GM23248 (cell line): ENCODE measurements around the gene IMPDH1. TPM values are rescaled to one million over a fixed set of nuclear protein-coding genes. Genes with fewer than 3 reads are reported as not detected.
A peak's percentile ranks its signal among the peaks of the same experiment; 100 is the strongest.

Experiments
- DNase-seq: peaks from one replicate; pipeline ENCODE4 v3.0.0-alpha.2; 2015
- H2AFZ ChIP-seq: fragments of 200-600 bp; sonication (generic); 2 replicates; pipeline ENCODE4 v1.6.1; 2016; ENCODE audit warnings: antibody characterized with exemption
- H3F3A ChIP-seq: fragments of 200-600 bp; sonication (generic); 2 replicates; pipeline ENCODE4 v1.6.1; 2016; ENCODE audit warnings: mild to moderate bottlenecking, antibody characterized with exemption, mixed run types; ENCODE audit not compliant: insufficient read depth
- H3K27ac ChIP-seq: fragments of 200-600 bp; sonication (generic); 2 replicates; pipeline ENCODE4 v1.5.1; 2016; ENCODE audit warnings: mild to moderate bottlenecking
- H3K27me3 ChIP-seq: fragments of 200-600 bp; sonication (generic); replicated peaks from 2 replicates; pipeline ENCODE4 v1.6.1; 2016; ENCODE audit warnings: mild to moderate bottlenecking; ENCODE audit not compliant: insufficient read depth
- H3K36me3 ChIP-seq: fragments of 200-600 bp; sonication (generic); 2 replicates; pipeline ENCODE4 v1.6.1; 2016; ENCODE audit warnings: low read depth, mild to moderate bottlenecking
- H3K4me1 ChIP-seq: fragments of 200-600 bp; sonication (generic); 2 replicates; pipeline ENCODE4 v1.6.1; 2016; ENCODE audit warnings: mild to moderate bottlenecking; ENCODE audit not compliant: insufficient read depth
- H3K4me2 ChIP-seq: fragments of 200-600 bp; sonication (generic); one replicate; pipeline ENCODE4 v1.6.1; 2016; ENCODE audit warnings: mild to moderate bottlenecking; ENCODE audit not compliant: unreplicated experiment
- H3K4me3 ChIP-seq: fragments of 200-600 bp; sonication (generic); 2 replicates; pipeline ENCODE4 v1.5.1; 2016; ENCODE audit warnings: mild to moderate bottlenecking
- H3K79me2 ChIP-seq: fragments of 200-600 bp; sonication (generic); 2 replicates; pipeline ENCODE4 v1.6.1; 2016; ENCODE audit warnings: mild to moderate bottlenecking; ENCODE audit not compliant: insufficient read depth
- H3K9ac ChIP-seq: fragments of 200-600 bp; sonication (generic); 2 replicates; pipeline ENCODE4 v1.6.1; 2016; ENCODE audit warnings: mild to moderate bottlenecking
- H3K9me2 ChIP-seq: fragments of 200-600 bp; sonication (generic); 2 replicates; pipeline ENCODE4 v1.6.1; 2016; ENCODE audit warnings: mixed run types, mild to moderate bottlenecking, moderate library complexity; ENCODE audit not compliant: insufficient read depth
- H3K9me3 ChIP-seq: fragments of 200-600 bp; sonication (generic); one replicate; pipeline ENCODE4 v1.6.1; 2017; ENCODE audit warnings: low read depth
- H4K20me1 ChIP-seq: fragments of 200-600 bp; sonication (generic); 2 replicates; pipeline ENCODE4 v1.6.0; 2016; ENCODE audit not compliant: insufficient read depth
- EZH2 ChIP-seq: fragments of 200-600 bp; sonication (generic); IDR thresholded peaks from 2 replicates; pipeline ENCODE4 v1.6.1; 2018; ENCODE audit warnings: antibody characterized with exemption, mild to moderate bottlenecking; ENCODE audit not compliant: insufficient read depth, poor library complexity, severe bottlenecking
- EZH2phosphoT487 ChIP-seq: fragments of 200-600 bp; sonication (generic); IDR thresholded peaks from 2 replicates; pipeline ENCODE4 v1.6.1; 2018; ENCODE audit warnings: antibody characterized with exemption, moderate library complexity, mild to moderate bottlenecking, low read depth; ENCODE audit not compliant: insufficient read depth
- WGBS, 2 experiments: methylation state at CpG; one replicate each; pipeline ENCODE4 v1.1.6; 2015 to 2017; ENCODE audit warnings: low lambda C conversion rate in 2 of 2, low coverage in 1 of 2; ENCODE audit errors: missing lambda C conversion rate in 2 of 2; 5-methylcytosine and 5-hydroxymethylcytosine counted together
- in situ Hi-C: fragments of 300-500 bp; cut with MboI; formaldehyde crosslinking; loops from 2 replicates; pipeline ENCODE4 v1.15.0; 2020
- polyA plus RNA-seq: library from polyadenylated mRNA; unstranded; fragments of >200 nt; fragmentation: Nextera tagmentation; extraction: Ambion mirVana; gene quantifications from 2 replicates; pipeline ENCODE4 v1.2.1, GENCODE V29; 2016
- small RNA-seq: library from RNA; depleted of rRNA; stranded (forward); fragments of <200 nt; gene quantifications from one replicate; pipeline ENCODE3, GENCODE V24; 2014; ENCODE audit warnings: low read depth, low replicate concordance
- total RNA-seq: library from RNA; depleted of rRNA; stranded (reverse); fragments of >200 nt; shearing (Covaris generic); gene quantifications from 2 replicates; pipeline ENCODE4 v1.2.3, GENCODE V29; 2014; rRNA removed

IMPDH1 gene
- total and polyA plus RNA-seq, 2 experiments from 2014 or later, result 89.9 to 97.3 TPM

GRCh38 chr7:128343554-128344430, 66.0 kb downstream of the IMPDH1 start, which contains the start of gene RBM28:
RBM28 (minus strand) TSS chr7:128343908; CDS start chr7:128343793, 115 bp downstream.
- Histone ChIP-seq H3F3A (no peaks in the 10 kb centered on the region), H2AFZ (peak within 1 kb of the TSS; percentile 98), H3K9me3 (no peaks in the 10 kb centered on the region), H4K20me1 (no peaks in the 10 kb centered on the region), H3K27me3 (peaks cover 12% of the 10 kb centered on the region; the same call in 1 of the 2 replicates), H3K9me2 (no peaks in the 10 kb centered on the region), H3K4me3 (peak within 1 kb of the TSS; percentile 93), H3K4me2 (peak within 1 kb of the TSS; percentile 100), H3K27ac (peak within 1 kb of the TSS; percentile 81), H3K9ac (peak within 1 kb of the TSS; percentile 94), H3K79me2 (peaks cover 43% of the 10 kb centered on the region), H3K36me3 (peaks cover 4% of the 10 kb centered on the region), H3K4me1 (peaks cover 20% of the 10 kb centered on the region)
- WGBS, 2 experiments, result 11 to 13% methylated on average over 46 to 49 of the region's 49 CpGs
- TF ChIP-seq EZH2, result no peak
- TF ChIP-seq EZH2phosphoT487, result no peak
- DNase-seq, result peak; percentile 96
- in situ Hi-C loops, result no loop called here

Small RNA genes within 50 kb of the gene (small RNA-seq; reads per million reads assigned to genes)
- gene AC010655.1 (not detected), gene RNU7-27P (not detected), gene RNU7-54P (not detected)

Other genes with a start within 250 kb of the IMPDH1 start
- 0.22 TPM in 1 of 2 replicates, not detected in the other for gene LEP, start 168.7 kb downstream of the IMPDH1 start, total RNA-seq
- 0.09 and 0.11 TPM in 2 replicates for gene LEP, start 168.7 kb downstream of the IMPDH1 start, polyA plus RNA-seq
- gene RBM28, start 66.1 kb downstream of the IMPDH1 start, total RNA-seq, result 11.3 and 18.9 TPM in 2 replicates
- 25.7 and 29.1 TPM in 2 replicates for gene RBM28, start 66.1 kb downstream of the IMPDH1 start, polyA plus RNA-seq
- gene PRRT4, start 48.3 kb downstream of the IMPDH1 start, total RNA-seq, result not detected in 2 replicates
- not detected in 2 replicates for gene PRRT4, start 48.3 kb downstream of the IMPDH1 start, polyA plus RNA-seq
- gene HILPDA, start 45.9 kb upstream of the IMPDH1 start, total RNA-seq, result 10.2 and 18.5 TPM in 2 replicates
- 26.6 and 27.6 TPM in 2 replicates for gene HILPDA, start 45.9 kb upstream of the IMPDH1 start, polyA plus RNA-seq
- gene METTL2B, start 66.8 kb upstream of the IMPDH1 start, total RNA-seq, result 36.5 and 42.5 TPM in 2 replicates
- gene METTL2B, start 66.8 kb upstream of the IMPDH1 start, polyA plus RNA-seq, result 19.2 and 19.9 TPM in 2 replicates